HEK293 (cell line): Measurements from ENCODE around the gene DGKG.

Source experiments
- CTCF ChIA-PET: fragments of 350-600 bp; formaldehyde crosslinking; extraction: SDS; loops from one replicate; lab custom pipeline; 2021; ENCODE audit warnings: antibody characterized with exemption; lab: Yijun Ruan, JAX
- POLR2A ChIA-PET: fragments of 300-600 bp; formaldehyde crosslinking; extraction: SDS; loops from one replicate; lab custom pipeline; 2020; ENCODE audit warnings: antibody characterized with exemption, inconsistent platforms; lab: Yijun Ruan, JAX
- H3K27ac ChIP-seq: fragments of 200-500 bp; sonication (Bioruptor generic); 2 replicates; pipeline ENCODE4 v1.5.1; 2014; ENCODE audit warnings: low read depth, low read length, control low read depth, inconsistent platforms; ENCODE audit errors: extremely low read depth
- H3K36me3 ChIP-seq, 2 experiments: fragments of 200-500 bp in 1 of 2; sonication (Bioruptor generic) in 1 of 2; 1 replicate in 1 of 2; 2 replicates in 1 of 2; pipeline ENCODE4 v1.5.1; 2014 to 2017; ENCODE audit warnings: inconsistent platforms in 2 of 2, low read length in 2 of 2; ENCODE audit not compliant: control insufficient read depth in 2 of 2, insufficient read depth in 1 of 2
- H3K4me1 ChIP-seq: fragments of 200-500 bp; sonication (Bioruptor generic); 2 replicates; pipeline ENCODE4 v1.5.1; 2014; ENCODE audit warnings: mild to moderate bottlenecking, low read length, inconsistent platforms; ENCODE audit not compliant: control insufficient read depth, insufficient read depth
- H3K4me3 ChIP-seq: 2 replicates; pipeline ENCODE4 v1.5.1; 2011; ENCODE audit warnings: low read depth, mild to moderate bottlenecking, control low read depth, low read length, moderate library complexity
- H3K9me3 ChIP-seq: fragments of 200-500 bp; sonication (Bioruptor generic); 2 replicates; pipeline ENCODE4 v1.5.1; 2014; ENCODE audit warnings: low read depth, low read length, inconsistent platforms; ENCODE audit not compliant: control insufficient read depth, insufficient read depth
- GFI1B ChIP-seq: fragments of 450-650 bp; formaldehyde crosslinking; IDR thresholded peaks from 2 replicates; pipeline ENCODE4 v1.5.1; 2016; ENCODE audit warnings: missing biosample characterization, missing genetic modification characterization
- GLI2 ChIP-seq: fragments of 450-650 bp; formaldehyde crosslinking; IDR thresholded peaks from 2 replicates; pipeline ENCODE4; 2017; ENCODE audit warnings: missing biosample characterization, missing genetic modification characterization, low read depth, borderline replicate concordance
- HIC1 ChIP-seq: fragments of 450-650 bp; formaldehyde crosslinking; IDR thresholded peaks from 2 replicates; pipeline ENCODE4 v1.5.1; 2016; ENCODE audit warnings: missing biosample characterization, missing genetic modification characterization
- OSR2 ChIP-seq: fragments of 450-650 bp; formaldehyde crosslinking; IDR thresholded peaks from 2 replicates; pipeline ENCODE4 v1.5.1; 2016; ENCODE audit warnings: missing biosample characterization, missing genetic modification characterization
- ZBTB1 ChIP-seq: fragments of 450-650 bp; formaldehyde crosslinking; IDR thresholded peaks from 2 replicates; pipeline ENCODE4 v1.5.1; 2016; ENCODE audit warnings: missing biosample characterization, missing genetic modification characterization
- ZEB2 ChIP-seq: fragments of 450-650 bp; formaldehyde crosslinking; IDR thresholded peaks from 2 replicates; pipeline ENCODE4 v1.5.1; 2016; ENCODE audit warnings: missing biosample characterization, missing genetic modification characterization
- ZNF2 ChIP-seq: fragments of 450-650 bp; formaldehyde crosslinking; IDR thresholded peaks from 2 replicates; pipeline ENCODE4 v1.5.1; 2016; ENCODE audit warnings: missing biosample characterization, missing genetic modification characterization
- ZNF214 ChIP-seq: fragments of 450-650 bp; formaldehyde crosslinking; IDR thresholded peaks from 2 replicates; pipeline ENCODE4 v1.5.1; 2017; ENCODE audit warnings: missing biosample characterization, mild to moderate bottlenecking, missing genetic modification characterization, borderline replicate concordance
- ZNF223 ChIP-seq: fragments of 450-650 bp; formaldehyde crosslinking; IDR thresholded peaks from 2 replicates; pipeline ENCODE4 v1.5.1; 2016; ENCODE audit warnings: missing biosample characterization, missing genetic modification characterization
- ZNF266 ChIP-seq: fragments of 450-650 bp; formaldehyde crosslinking; IDR thresholded peaks from 2 replicates; pipeline ENCODE4 v1.5.1; 2016; ENCODE audit warnings: missing biosample characterization, missing genetic modification characterization, low read depth
- ZNF274 ChIP-seq, 2 experiments: fragments of 200-500 bp in 1 of 2; fragments of 450-650 bp in 1 of 2; sonication (Bioruptor generic) in 1 of 2; formaldehyde crosslinking in 1 of 2; IDR thresholded peaks; 2 replicates each; pipeline versions ENCODE4 v1.5.1 to v1.6.1; 2014 to 2016; ENCODE audit warnings: borderline replicate concordance in 1 of 2, inconsistent platforms in 1 of 2, low read length in 1 of 2, missing biosample characterization in 1 of 2, missing genetic modification characterization in 1 of 2
- ZNF394 ChIP-seq: fragments of 450-650 bp; formaldehyde crosslinking; IDR thresholded peaks from 2 replicates; pipeline ENCODE4 v1.5.1; 2016; ENCODE audit warnings: missing biosample characterization, missing genetic modification characterization, mild to moderate bottlenecking, moderate library complexity, borderline replicate concordance
- ZNF426 ChIP-seq: fragments of 450-650 bp; formaldehyde crosslinking; IDR thresholded peaks from 2 replicates; pipeline ENCODE4 v1.5.1; 2017; ENCODE audit warnings: missing biosample characterization, missing genetic modification characterization, mild to moderate bottlenecking, inconsistent platforms, moderate library complexity
- ZNF629 ChIP-seq: fragments of 450-650 bp; formaldehyde crosslinking; IDR thresholded peaks from 2 replicates; pipeline ENCODE4 v1.5.1; 2017; ENCODE audit warnings: missing biosample characterization, missing genetic modification characterization
- ZNF654 ChIP-seq: fragments of 450-650 bp; formaldehyde crosslinking; IDR thresholded peaks from 2 replicates; pipeline ENCODE4 v1.5.1; 2016; ENCODE audit warnings: low read depth, missing biosample characterization, missing genetic modification characterization
- ZNF768 ChIP-seq: fragments of 450-650 bp; formaldehyde crosslinking; IDR thresholded peaks from 2 replicates; pipeline ENCODE4 v1.5.1; 2018; ENCODE audit warnings: missing biosample characterization, mild to moderate bottlenecking, missing genetic modification characterization
- TF ChIP-seq, protein P1 (sequence below): fragments of 450-650 bp; formaldehyde crosslinking; IDR thresholded peaks from 2 replicates; pipeline ENCODE4 v1.5.1; 2016; ENCODE audit warnings: missing biosample characterization, missing genetic modification characterization, borderline replicate concordance
- TF ChIP-seq, protein P2 (sequence below): fragments of 450-650 bp; formaldehyde crosslinking; IDR thresholded peaks from 2 replicates; pipeline ENCODE4 v1.5.1; 2016; ENCODE audit warnings: missing biosample characterization, missing genetic modification characterization
- TF ChIP-seq, protein P3 (sequence below): fragments of 450-650 bp; formaldehyde crosslinking; IDR thresholded peaks from 2 replicates; pipeline ENCODE4 v1.5.1; 2017; ENCODE audit warnings: missing biosample characterization, missing genetic modification characterization
- TF ChIP-seq, protein P4 (sequence below): fragments of 450-650 bp; formaldehyde crosslinking; IDR thresholded peaks from 2 replicates; pipeline ENCODE4 v1.5.1; 2016; ENCODE audit warnings: missing biosample characterization, missing genetic modification characterization

Gene DGKG

DNA sequence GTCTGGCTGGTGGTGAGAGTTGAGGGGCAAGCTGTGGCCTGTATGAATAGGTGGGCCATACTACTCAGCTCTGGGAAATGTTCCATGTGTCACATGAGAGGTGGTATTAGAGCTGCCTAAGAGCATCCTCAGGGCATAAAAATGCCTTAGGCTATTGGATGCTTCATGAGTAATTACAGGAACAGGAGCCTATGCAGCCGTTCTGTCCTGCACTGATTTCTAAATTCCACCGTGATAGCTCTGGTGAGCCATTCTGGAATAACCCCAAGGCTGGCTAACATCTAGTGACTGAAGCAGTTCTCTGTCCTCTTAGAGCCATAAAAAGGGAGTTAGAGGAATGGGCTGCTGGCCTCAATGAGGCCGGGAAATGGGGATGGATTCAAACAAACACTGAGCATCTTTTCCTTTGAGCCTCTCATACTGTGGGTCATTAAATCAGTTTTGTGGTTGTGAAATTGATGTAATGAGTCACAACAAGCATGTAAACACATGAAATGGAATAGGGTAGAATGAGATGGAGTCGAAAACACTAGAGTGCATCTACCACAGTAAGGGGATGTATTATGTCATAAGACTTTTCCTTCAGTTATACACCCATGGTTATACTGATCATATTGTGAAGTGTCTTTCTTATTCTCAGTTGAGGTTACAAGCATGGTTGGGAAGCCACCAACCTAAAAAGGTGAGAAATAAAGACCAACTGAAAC, 41.0 kb downstream of the DGKG start:
- no peaks in the 10 kb centered on the region for H3K4me1 ChIP-seq
- ChIA-PET POLR2A (no interaction called here), CTCF (interaction anchor here (1.0 kb wide), 1 partner anchor 110 kb away, joined by 3 read pairs; no protein-coding TSS in a partner anchor)
- no peak overlapping the region for H3K4me3 ChIP-seq
- TF ChIP-seq ZNF2 (tag by site-specific recombination) (no peak), ZNF629 (tag by site-specific recombination) (0 out of 2 replicates have a peak, but pooled peaks have one; percentile 15), ZNF214 (tag by site-specific recombination) (no peak), ZNF266 (tag by site-specific recombination) (no peak), GFI1B (tag by site-specific recombination) (0 out of 2 replicates have a peak, but pooled peaks have one; percentile 25), ZNF274 (IDR thresholded peaks at IDR 0.05; ENCODE audit: low read length) (no peak), ZNF274 (tag by site-specific recombination; IDR thresholded peaks at IDR 0.05; ENCODE audit: borderline replicate concordance) (no peak)
- H3K27ac ChIP-seq = no peak overlapping the region
- no peaks in the 10 kb centered on the region for H3K9me3 ChIP-seq
- H3K36me3 ChIP-seq = no peaks in the 10 kb centered on the region

DNA sequence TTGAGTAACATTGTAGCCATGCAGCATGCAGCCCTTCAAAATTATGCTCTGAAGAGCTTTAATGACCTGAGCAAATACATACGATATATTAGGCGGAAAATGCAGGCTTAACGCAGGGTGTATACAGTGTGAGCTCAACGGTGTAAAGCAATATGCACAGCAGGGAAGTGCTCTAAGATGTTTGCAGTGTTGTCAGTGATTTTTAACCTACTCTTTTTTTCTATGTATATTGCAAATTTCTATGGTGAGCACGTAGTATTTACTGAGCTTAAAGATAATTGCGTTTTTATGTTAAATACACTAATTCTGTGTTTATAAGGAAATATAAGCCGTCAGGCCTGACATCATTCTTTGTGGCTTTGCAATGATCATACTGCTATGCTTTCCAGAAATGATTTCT, 42.1 kb downstream of the DGKG start:
- ChIA-PET CTCF (no interaction called here), POLR2A (no interaction called here)
- no peaks in the 10 kb centered on the region for H3K9me3 ChIP-seq
- H3K36me3 ChIP-seq = no peaks in the 10 kb centered on the region
- no peaks in the 10 kb centered on the region for H3K4me1 ChIP-seq
- no peak overlapping the region for H3K27ac ChIP-seq
- no peak overlapping the region for H3K4me3 ChIP-seq
- TF ChIP-seq ZNF2 (tag by site-specific recombination) (peak; percentile 23; the same call in 1 of the 2 replicates), ZNF394 (tag by site-specific recombination) (peak; percentile 21; the same call in 1 of the 2 replicates), ZNF768 (tag by site-specific recombination) (no peak), ZBTB1 (tag by site-specific recombination) (0 out of 2 replicates have a peak, but pooled peaks have one; percentile 27), HIC1 (peak; percentile 88), ZNF654 (0 out of 2 replicates have a peak, but pooled peaks have one; percentile 3), ZNF426 (no peak), OSR2 (tag by site-specific recombination) (peak; percentile 35; the same call in 1 of the 2 replicates), ZNF629 (tag by site-specific recombination) (peak; percentile 78), GLI2 (peak; percentile 91), ZNF223 (no peak), ZEB2 (tag by site-specific recombination) (peak; percentile 60; the same call in 1 of the 2 replicates)
- TF ChIP-seq, protein P1, sequence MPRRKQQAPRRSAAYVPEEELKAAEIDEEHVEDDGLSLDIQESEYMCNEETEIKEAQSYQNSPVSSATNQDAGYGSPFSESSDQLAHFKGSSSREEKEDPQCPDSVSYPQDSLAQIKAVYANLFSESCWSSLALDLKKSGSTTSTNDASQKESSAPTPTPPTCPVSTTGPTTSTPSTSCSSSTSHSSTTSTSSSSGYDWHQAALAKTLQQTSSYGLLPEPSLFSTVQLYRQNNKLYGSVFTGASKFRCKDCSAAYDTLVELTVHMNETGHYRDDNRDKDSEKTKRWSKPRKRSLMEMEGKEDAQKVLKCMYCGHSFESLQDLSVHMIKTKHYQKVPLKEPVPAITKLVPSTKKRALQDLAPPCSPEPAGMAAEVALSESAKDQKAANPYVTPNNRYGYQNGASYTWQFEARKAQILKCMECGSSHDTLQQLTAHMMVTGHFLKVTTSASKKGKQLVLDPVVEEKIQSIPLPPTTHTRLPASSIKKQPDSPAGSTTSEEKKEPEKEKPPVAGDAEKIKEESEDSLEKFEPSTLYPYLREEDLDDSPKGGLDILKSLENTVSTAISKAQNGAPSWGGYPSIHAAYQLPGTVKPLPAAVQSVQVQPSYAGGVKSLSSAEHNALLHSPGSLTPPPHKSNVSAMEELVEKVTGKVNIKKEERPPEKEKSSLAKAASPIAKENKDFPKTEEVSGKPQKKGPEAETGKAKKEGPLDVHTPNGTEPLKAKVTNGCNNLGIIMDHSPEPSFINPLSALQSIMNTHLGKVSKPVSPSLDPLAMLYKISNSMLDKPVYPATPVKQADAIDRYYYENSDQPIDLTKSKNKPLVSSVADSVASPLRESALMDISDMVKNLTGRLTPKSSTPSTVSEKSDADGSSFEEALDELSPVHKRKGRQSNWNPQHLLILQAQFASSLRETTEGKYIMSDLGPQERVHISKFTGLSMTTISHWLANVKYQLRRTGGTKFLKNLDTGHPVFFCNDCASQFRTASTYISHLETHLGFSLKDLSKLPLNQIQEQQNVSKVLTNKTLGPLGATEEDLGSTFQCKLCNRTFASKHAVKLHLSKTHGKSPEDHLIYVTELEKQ (tag by site-specific recombination) = peak; percentile 55; the same call in 1 of the 2 replicates
- TF ChIP-seq, protein P2, sequence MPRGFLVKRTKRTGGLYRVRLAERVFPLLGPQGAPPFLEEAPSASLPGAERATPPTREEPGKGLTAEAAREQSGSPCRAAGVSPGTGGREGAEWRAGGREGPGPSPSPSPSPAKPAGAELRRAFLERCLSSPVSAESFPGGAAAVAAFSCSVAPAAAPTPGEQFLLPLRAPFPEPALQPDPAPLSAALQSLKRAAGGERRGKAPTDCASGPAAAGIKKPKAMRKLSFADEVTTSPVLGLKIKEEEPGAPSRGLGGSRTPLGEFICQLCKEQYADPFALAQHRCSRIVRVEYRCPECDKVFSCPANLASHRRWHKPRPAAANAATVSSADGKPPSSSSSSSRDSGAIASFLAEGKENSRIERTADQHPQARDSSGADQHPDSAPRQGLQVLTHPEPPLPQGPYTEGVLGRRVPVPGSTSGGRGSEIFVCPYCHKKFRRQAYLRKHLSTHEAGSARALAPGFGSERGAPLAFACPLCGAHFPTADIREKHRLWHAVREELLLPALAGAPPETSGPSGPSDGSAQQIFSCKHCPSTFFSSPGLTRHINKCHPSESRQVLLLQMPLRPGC (tag by site-specific recombination) = peak; percentile 85
- TF ChIP-seq, protein P3, sequence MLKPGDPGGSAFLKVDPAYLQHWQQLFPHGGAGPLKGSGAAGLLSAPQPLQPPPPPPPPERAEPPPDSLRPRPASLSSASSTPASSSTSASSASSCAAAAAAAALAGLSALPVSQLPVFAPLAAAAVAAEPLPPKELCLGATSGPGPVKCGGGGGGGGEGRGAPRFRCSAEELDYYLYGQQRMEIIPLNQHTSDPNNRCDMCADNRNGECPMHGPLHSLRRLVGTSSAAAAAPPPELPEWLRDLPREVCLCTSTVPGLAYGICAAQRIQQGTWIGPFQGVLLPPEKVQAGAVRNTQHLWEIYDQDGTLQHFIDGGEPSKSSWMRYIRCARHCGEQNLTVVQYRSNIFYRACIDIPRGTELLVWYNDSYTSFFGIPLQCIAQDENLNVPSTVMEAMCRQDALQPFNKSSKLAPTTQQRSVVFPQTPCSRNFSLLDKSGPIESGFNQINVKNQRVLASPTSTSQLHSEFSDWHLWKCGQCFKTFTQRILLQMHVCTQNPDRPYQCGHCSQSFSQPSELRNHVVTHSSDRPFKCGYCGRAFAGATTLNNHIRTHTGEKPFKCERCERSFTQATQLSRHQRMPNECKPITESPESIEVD (tag by site-specific recombination) = peak; percentile 84
- TF ChIP-seq, protein P4, sequence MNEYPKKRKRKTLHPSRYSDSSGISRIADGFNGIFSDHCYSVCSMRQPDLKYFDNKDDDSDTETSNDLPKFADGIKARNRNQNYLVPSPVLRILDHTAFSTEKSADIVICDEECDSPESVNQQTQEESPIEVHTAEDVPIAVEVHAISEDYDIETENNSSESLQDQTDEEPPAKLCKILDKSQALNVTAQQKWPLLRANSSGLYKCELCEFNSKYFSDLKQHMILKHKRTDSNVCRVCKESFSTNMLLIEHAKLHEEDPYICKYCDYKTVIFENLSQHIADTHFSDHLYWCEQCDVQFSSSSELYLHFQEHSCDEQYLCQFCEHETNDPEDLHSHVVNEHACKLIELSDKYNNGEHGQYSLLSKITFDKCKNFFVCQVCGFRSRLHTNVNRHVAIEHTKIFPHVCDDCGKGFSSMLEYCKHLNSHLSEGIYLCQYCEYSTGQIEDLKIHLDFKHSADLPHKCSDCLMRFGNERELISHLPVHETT (tag by site-specific recombination) = peak; percentile 86
